HL-60 (cell line): ENCODE measurements around the gene PTPRG.

Experiments
- DNase-seq, 2 experiments: peaks; one replicate each; pipeline ENCODE4 v3.0.0-alpha.2; 2010 to 2020; ENCODE audit warnings: low read depth in 1 of 2, low spot score in 1 of 2
- H3K27ac ChIP-seq: fragments of 250-450 bp; sonication (Bioruptor Pico); replicated peaks from 2 replicates; pipeline ENCODE4 v1.5.1; 2020; ENCODE audit warnings: mild to moderate bottlenecking, moderate library complexity
- H3K27me3 ChIP-seq: fragments of 250-450 bp; sonication (Bioruptor Pico); 2 replicates; pipeline ENCODE4 v1.5.1; 2021; ENCODE audit warnings: mild to moderate bottlenecking, moderate library complexity; ENCODE audit not compliant: insufficient read depth, poor library complexity, severe bottlenecking
- H3K4me3 ChIP-seq: replicated peaks from 2 replicates; pipeline ENCODE4 v1.5.1; 2011; ENCODE audit warnings: mild to moderate bottlenecking, control low read depth, low read length; ENCODE audit not compliant: insufficient read depth
- CTCF ChIP-seq: IDR thresholded peaks from one replicate; pipeline ENCODE4 v1.5.1; 2011; ENCODE audit warnings: low read length, control low read depth, inconsistent platforms; ENCODE audit not compliant: insufficient read depth
- GABPA ChIP-seq: IDR thresholded peaks from 2 replicates; pipeline ENCODE4 v1.6.1; 2012; ENCODE audit warnings: low read depth
- POLR2AphosphoS5 ChIP-seq: IDR thresholded peaks from 2 replicates; pipeline ENCODE4 v1.6.1; 2012; ENCODE audit warnings: low read depth
- REST ChIP-seq: IDR thresholded peaks from 2 replicates; pipeline ENCODE4 v1.6.1; 2012; ENCODE audit warnings: low read depth; ENCODE audit not compliant: insufficient replicate concordance
- SPI1 ChIP-seq: IDR thresholded peaks from 2 replicates; pipeline ENCODE4 v1.6.1; 2012; ENCODE audit warnings: low read depth, mild to moderate bottlenecking, borderline replicate concordance

PTPRG gene

GRCh38 chr3:61933798-61934504, 372.6 kb downstream of the PTPRG start:
- no peak overlapping the region for H3K4me3 ChIP-seq
- no peak overlapping the region for H3K27ac ChIP-seq
- no peaks in the 10 kb centered on the region for H3K27me3 ChIP-seq
- no peak for TF ChIP-seq GABPA
- no peak for DNase-seq

DNA sequence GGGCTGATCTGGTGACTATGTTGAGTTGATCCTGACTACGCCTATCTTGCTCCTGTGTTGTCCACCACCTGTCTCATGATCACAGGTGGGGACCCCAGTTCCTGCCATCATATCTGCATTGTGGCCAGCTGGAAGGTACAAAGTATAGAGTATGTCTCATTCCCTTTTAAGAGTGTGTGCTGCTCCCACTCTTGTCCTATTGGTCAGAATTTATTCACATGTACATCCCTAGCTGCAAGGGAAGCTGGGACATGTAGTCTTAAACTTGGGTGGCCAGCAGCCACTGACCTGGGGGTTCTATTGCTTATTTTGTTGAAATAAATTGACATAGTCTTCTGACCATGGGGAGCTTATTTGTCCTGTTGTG, 373.1 kb downstream of the PTPRG start:
- Histone ChIP-seq H3K4me3 (no peak overlapping the region), H3K27me3 (no peaks in the 10 kb centered on the region), H3K27ac (no peak overlapping the region)
- DNase-seq = no peak
- TF ChIP-seq CTCF (no peak), GABPA (no peak), SPI1 (no peak), REST (no peak), POLR2AphosphoS5 (no peak)

DNA sequence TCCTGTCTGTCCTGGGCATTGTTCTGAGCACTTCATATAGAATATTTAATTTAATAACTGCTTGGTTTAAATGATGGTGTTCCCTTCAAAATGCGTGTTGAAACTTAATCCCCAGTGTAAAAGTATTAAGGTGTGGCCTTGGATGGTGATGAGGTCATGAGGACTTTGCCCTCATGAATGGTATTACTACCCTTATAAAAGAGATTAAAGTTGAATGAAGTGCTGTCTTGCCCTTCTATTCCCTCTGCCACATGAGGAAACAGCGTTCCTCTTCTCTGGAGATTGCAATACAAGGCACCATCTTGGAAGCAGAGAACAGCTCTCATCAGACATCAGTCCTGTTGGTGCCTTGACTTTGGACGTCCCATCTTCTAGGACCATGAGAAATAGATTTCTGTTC, 374.4 kb downstream of the PTPRG start:
- no peak for DNase-seq
- no peak overlapping the region for H3K27ac ChIP-seq
- H3K4me3 ChIP-seq = no peak overlapping the region
- no peak for TF ChIP-seq SPI1
- TF ChIP-seq CTCF = no peak
- TF ChIP-seq GABPA = no peak
- no peak for TF ChIP-seq POLR2AphosphoS5
- no peaks in the 10 kb centered on the region for H3K27me3 ChIP-seq

GRCh38 chr3:61936344-61936937, 375.1 kb downstream of the PTPRG start:
- Histone ChIP-seq H3K4me3 (no peak overlapping the region), H3K27me3 (no peaks in the 10 kb centered on the region), H3K27ac (no peak overlapping the region)
- peak; percentile 51 for TF ChIP-seq CTCF
- TF ChIP-seq REST = no peak
- no peak for TF ChIP-seq GABPA
- DNase-seq = no peak
